HG02970 (cell line): ENCODE data around the gene CPNE5.
"Not testable (repeated sequence)": the region's sequence is repeated elsewhere in the genome, so short reads cannot be mapped to it uniquely, and the experiment has no call there.

Experiments used
- ATAC-seq: cut with Tn5 transposase; IDR thresholded peaks from one replicate; pipeline ENCODE4 v1.9.1; 2021; ENCODE audit warnings: mild to moderate bottlenecking, moderate library complexity, moderate number of reproducible peaks; ENCODE audit not compliant: unreplicated experiment, low FRiP score

CPNE5 gene

DNA sequence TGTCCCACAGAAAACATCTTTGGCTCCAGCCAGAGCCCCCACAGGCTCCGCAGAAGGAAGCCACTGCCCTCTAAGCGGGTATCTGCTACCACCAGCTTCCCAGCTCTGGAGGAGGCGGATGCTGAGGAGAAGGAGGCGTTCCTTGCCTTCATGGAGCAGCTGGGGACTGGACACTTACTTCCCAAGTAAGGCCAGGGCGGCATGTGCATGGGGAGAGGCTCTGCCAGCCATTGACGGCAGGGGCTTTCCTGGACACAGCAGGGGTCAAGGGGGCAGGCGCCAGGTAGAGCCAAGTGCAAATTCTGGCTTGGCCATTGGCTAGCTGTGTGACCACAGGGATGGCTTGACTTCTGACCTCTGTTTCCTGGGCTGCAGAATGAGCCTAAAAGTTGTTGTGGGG, 123.8 kb downstream of the CPNE5 start:
- ATAC-seq = no peak

DNA sequence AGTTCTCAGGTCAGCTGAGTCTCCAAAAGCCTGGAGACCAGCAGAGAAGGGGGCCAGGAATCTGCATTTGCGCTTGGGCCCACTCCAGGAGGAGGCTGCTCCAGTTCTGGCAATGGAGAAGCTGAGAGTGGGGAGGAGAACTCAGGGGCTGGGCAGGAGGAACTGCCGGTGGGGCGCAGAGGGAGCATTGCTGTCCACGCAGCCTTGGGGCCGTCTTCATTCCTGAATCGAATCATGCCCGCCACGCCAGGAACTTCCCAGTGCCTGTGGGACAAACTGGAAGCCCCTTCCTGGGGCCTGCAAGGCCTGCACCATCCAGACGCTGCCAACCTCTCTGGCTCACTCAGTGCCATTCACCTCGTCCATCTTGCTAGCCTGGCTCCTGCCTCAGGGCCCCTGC, 124.7 kb downstream of the CPNE5 start:
- ATAC-seq = no peak

DNA sequence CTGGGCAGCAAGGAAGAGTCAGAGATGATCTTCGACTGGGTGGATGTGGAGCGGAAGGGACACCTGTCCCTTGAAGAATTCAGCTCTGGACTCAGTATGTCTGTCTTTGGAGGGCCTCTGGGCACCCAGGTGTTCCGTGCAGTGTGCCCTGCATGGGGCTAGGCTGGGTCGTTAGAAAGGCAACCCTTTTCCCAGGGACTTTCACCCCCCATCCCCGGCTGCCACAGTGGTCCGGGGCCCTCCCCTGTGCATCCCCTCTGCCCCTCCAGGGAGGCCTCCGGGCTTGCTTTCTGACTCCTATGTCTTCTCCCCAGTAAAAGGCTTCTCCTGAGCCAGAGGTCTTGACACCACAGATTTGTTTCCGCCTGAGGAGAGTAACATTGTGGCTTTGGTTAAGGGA, 125.4 kb downstream of the CPNE5 start:
- no peak for ATAC-seq

GRCh38 chr6:36712816-36713215, 126.4 kb downstream of the CPNE5 start:
- ATAC-seq = no peak

DNA sequence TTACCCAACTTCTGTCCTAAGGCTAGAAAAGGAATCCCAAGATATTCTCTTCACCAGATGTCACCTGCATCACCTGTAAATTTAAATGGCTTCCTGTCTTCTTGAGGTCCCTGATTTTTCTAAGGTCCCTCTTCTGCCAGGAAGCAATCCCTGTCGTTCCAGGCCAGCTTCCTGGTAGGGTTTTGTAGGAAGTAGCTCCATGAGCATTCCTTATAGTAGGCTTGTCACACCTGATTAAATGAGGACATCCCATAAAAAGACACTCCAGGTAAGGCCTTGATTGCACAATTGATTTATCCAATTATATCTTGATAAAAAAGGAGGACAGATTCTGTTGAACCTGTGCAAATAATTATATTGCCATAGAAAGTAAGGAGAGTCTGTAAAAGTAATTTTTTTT, 132.9 kb downstream of the CPNE5 start:
- ATAC-seq = no peak

GRCh38 chr6:36704961-36705577, 134.2 kb downstream of the CPNE5 start:
- not testable (repeated sequence) for ATAC-seq

- no peak for ATAC-seq
These were observed 135.3 kb downstream of the CPNE5 start for GRCh38 chr6:36703982-36704381.

- no peak for ATAC-seq
These were observed 136.1 kb downstream of the CPNE5 start for GRCh38 chr6:36703081-36703606.

GRCh38 chr6:36702656-36703055, 136.6 kb downstream of the CPNE5 start:
- ATAC-seq = no peak

- no peak for ATAC-seq
These were observed 137.7 kb downstream of the CPNE5 start for GRCh38 chr6:36701401-36701991.

- ATAC-seq = no peak
These were observed 138.4 kb downstream of the CPNE5 start for GRCh38 chr6:36700831-36701230.

- ATAC-seq = no peak
These were observed 139.0 kb downstream of the CPNE5 start for GRCh38 chr6:36700071-36700812.

- no peak for ATAC-seq
These were observed 139.9 kb downstream of the CPNE5 start for GRCh38 chr6:36699348-36699747.

DNA sequence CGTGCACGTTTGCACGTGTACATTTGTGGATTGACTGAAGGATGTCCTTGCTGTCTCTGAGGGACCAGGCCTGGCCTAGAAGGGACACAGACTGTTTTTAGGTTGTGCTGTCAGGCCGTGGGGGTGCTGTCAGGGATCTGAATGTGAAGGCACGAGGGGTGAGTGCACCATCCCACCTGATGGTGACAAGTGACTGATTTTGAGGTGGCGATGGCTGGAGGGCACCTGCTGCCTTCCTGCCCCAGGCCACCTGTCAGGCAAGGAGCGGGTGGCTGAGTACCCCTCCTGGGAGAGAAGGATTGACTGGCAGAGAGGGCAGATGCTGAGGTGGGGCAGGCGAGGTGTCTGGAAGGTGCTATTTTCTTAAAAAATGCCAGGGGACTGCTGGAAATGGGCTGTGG, 140.4 kb downstream of the CPNE5 start:
- ATAC-seq = no peak

- ATAC-seq = no peak
These were observed 141.0 kb downstream of the CPNE5 start for GRCh38 chr6:36698196-36698595.

- no peak for ATAC-seq
These were observed 141.8 kb downstream of the CPNE5 start, which contains the start of gene RAB44 for GRCh38 chr6:36697481-36697903. TSS of gene RAB44 (plus strand) at chr6:36697826. CDS start at chr6:36704236, 6,410 bp downstream.

DNA sequence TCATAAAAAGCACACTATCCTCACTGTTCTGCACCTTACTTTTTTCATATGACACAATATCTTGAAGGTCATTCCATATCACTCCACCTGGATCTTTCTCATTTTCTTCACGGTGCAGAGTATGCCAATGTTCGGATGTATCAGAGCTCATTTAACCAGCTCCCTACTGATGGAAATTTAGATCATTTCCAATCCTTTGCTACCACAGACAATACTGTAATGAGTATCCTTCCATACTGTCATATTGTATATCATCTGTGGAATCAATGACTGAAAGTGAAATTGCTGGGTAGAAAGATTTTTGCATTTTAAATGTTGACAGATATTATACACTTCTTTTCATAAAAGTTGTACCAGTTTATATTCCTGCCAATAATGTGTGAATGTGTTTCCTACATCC, 143.8 kb downstream of the CPNE5 start:
- no peak for ATAC-seq

DNA sequence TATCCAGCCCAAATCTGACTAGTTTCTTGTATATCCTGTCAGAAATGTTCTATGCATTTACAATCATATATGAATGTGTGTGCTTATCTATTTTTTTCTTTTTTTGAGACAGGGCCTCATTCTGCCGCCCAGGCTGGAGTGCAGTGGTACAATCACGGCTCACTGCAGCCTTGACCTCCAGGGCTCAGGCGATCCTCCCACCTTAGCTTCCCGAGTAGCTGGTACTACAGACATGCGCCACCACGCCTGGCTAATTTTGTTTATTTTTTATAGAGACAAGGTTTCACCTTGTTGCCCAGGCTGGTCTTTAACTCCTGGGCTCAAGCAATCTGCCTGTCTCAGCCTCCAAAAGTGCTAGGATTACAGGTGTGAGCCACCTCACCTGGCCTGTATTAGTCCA, 144.6 kb downstream of the CPNE5 start:
- no peak for ATAC-seq

- no peak for ATAC-seq
These were observed 146.2 kb downstream of the CPNE5 start for GRCh38 chr6:36692861-36693702.

GRCh38 chr6:36692220-36692619, 147.0 kb downstream of the CPNE5 start:
- ATAC-seq = no peak

- ATAC-seq = no peak
These were observed 147.6 kb downstream of the CPNE5 start for GRCh38 chr6:36691612-36692011.
